Keratinocyte (primary cell): Measurements from ENCODE around the gene OR8B4. TPM values are rescaled to one million over a fixed set of nuclear protein-coding genes. Genes with fewer than 3 reads are reported as not detected.

Experiments used
- DNase-seq: peaks from one replicate; pipeline ENCODE4 v3.0.0-alpha.2; 2011; ENCODE audit warnings: low read depth, missing footprints, low spot score
- FAIRE-seq: peaks from 2 replicates; lab custom pipeline; 2011; peaks lifted over from hg19 to GRCh38; lab: Jason Lieb, UNC
- H2AFZ ChIP-seq: 2 replicates; pipeline ENCODE4 v1.6.0; 2012; ENCODE audit warnings: low read length, control low read depth, inconsistent platforms; ENCODE audit not compliant: control insufficient read depth
- H3K27ac ChIP-seq: 2 replicates; pipeline ENCODE4 v1.5.1; 2011; ENCODE audit warnings: low read length; ENCODE audit not compliant: control insufficient read depth, insufficient read depth
- H3K27me3 ChIP-seq: 3 replicates; pipeline ENCODE4 v1.6.0; 2011; ENCODE audit warnings: low read length; ENCODE audit not compliant: control insufficient read depth, insufficient read depth; ENCODE audit errors: extremely low read depth
- H3K36me3 ChIP-seq, 2 experiments: 2 replicates in 1 of 2; 3 replicates in 1 of 2; pipeline ENCODE4 v1.5.1; 2011; ENCODE audit warnings: low read length in 2 of 2, mild to moderate bottlenecking in 1 of 2; ENCODE audit not compliant: control insufficient read depth in 2 of 2, insufficient read depth in 2 of 2; ENCODE audit errors: extremely low read depth in 1 of 2
- H3K4me1 ChIP-seq: 3 replicates; pipeline ENCODE4 v1.5.1; 2011; ENCODE audit warnings: low read length; ENCODE audit not compliant: control insufficient read depth, insufficient read depth; ENCODE audit errors: extremely low read depth
- H3K4me2 ChIP-seq: 3 replicates; pipeline ENCODE4 v1.6.0; 2011; ENCODE audit warnings: low read depth, low read length; ENCODE audit not compliant: control insufficient read depth, insufficient read depth; ENCODE audit errors: extremely low read depth
- H3K4me3 ChIP-seq, 3 experiments: fragments of 200-600 bp in 1 of 3; sonication (generic) in 1 of 3; 2 replicates in 2 of 3; 3 replicates in 1 of 3; pipeline ENCODE4 v1.5.1; 2011 to 2016; ENCODE audit warnings: low read length in 3 of 3, mild to moderate bottlenecking in 3 of 3, control low read depth in 2 of 3, inconsistent platforms in 1 of 3, low read depth in 1 of 3, mixed read lengths in 1 of 3, mixed run types in 1 of 3, moderate library complexity in 1 of 3; ENCODE audit not compliant: control insufficient read depth in 2 of 3, insufficient read depth in 2 of 3; ENCODE audit errors: extremely low read depth in 1 of 3
- H3K79me2 ChIP-seq: 2 replicates; pipeline ENCODE4 v1.6.0; 2012; ENCODE audit warnings: low read length; ENCODE audit not compliant: control insufficient read depth, insufficient read depth
- H3K9ac ChIP-seq: 3 replicates; pipeline ENCODE4 v1.6.0; 2011; ENCODE audit warnings: low read length; ENCODE audit not compliant: control insufficient read depth, insufficient read depth; ENCODE audit errors: extremely low read depth
- H3K9me1 ChIP-seq: 3 replicates; pipeline ENCODE4 v1.6.0; 2011; ENCODE audit warnings: low read length; ENCODE audit not compliant: control insufficient read depth, insufficient read depth; ENCODE audit errors: extremely low read depth
- H3K9me3 ChIP-seq: 2 replicates; pipeline ENCODE4 v1.5.1; 2012; ENCODE audit warnings: low read depth, low read length; ENCODE audit not compliant: control insufficient read depth
- H4K20me1 ChIP-seq: 3 replicates; pipeline ENCODE4 v1.6.0; 2011; ENCODE audit warnings: low read length; ENCODE audit not compliant: control insufficient read depth, insufficient read depth; ENCODE audit errors: extremely low read depth
- EZH2 ChIP-seq: IDR thresholded peaks from one replicate; pipeline ENCODE4 v1.6.1; 2012; ENCODE audit warnings: inconsistent platforms, mild to moderate bottlenecking, low read length, moderate library complexity
- dilution Hi-C: fragments of 300-500 bp; cut with MboI; formaldehyde crosslinking; loops from one replicate; pipeline ENCODE4 v1.7.0; 2020; ENCODE audit warnings: low sequenced_read_pairs; ENCODE audit not compliant: extremely low pct_ligation_motif_present
- polyA plus RNA-seq, 5 experiments: library from polyadenylated mRNA; depleted of rRNA in 3 of 5; stranded (reverse) in 3 of 5; stranded (forward) in 1 of 5; unstranded in 1 of 5; fragments of >200 nt; gene quantifications; 1 replicate in 1 of 5; 2 replicates in 3 of 5; 3 replicates in 1 of 5; pipeline versions ENCODE4 v1.2.1 to v1.2.3, GENCODE V29; 2011 to 2012; ENCODE audit warnings: missing spikeins in 2 of 5, low read depth in 1 of 5, low replicate concordance in 1 of 5
- TF ChIP-seq, protein P1 (sequence below), 3 experiments: IDR thresholded peaks in 1 of 3; conservative IDR thresholded peaks in 1 of 3; optimal IDR thresholded peaks in 1 of 3; 2 replicates in 2 of 3; 3 replicates in 1 of 3; pipeline versions ENCODE3 to v1.5.1; 2011; ENCODE audit warnings: low read length in 3 of 3, mild to moderate bottlenecking in 3 of 3, moderate library complexity in 2 of 3, control low read depth in 1 of 3, inconsistent platforms in 1 of 3; ENCODE audit not compliant: insufficient read depth in 2 of 3; ENCODE audit errors: extremely low read depth in 1 of 3

The OR8B4 gene
- polyA plus RNA-seq, 1 donor (not counting 4 experiments of a cell fraction or from before 2014, with no cell fraction given) = not detected

DNA sequence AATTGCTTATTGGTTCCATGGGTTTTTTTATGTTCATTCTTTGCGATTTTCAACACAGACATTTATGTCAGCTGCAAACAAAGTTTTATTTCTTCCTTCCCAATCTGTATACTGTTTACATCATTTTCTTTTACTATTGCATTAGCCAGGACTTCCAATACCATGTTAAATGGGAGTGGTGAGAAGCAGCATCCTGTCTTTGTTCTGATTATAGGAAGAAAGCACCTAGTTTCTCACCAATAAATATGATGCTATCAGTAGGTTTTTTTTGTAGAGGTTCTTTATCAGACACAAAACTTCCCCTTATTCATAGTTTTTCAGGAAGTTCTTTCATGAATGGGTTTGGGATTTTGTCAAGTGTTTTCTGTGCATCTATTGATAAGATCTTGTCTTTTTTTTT lies 48.8 kb upstream of the OR8B4 start:
- H3K4me3 ChIP-seq = no peak overlapping the region
- H3K9me1 ChIP-seq = no peaks in the 10 kb centered on the region
- dilution Hi-C loops = no loop called here
- H3K27ac ChIP-seq = no peak overlapping the region
- H3K79me2 ChIP-seq = no peaks in the 10 kb centered on the region
- DNase-seq (no peak), FAIRE-seq (no peak)
- TF ChIP-seq, protein P1, sequence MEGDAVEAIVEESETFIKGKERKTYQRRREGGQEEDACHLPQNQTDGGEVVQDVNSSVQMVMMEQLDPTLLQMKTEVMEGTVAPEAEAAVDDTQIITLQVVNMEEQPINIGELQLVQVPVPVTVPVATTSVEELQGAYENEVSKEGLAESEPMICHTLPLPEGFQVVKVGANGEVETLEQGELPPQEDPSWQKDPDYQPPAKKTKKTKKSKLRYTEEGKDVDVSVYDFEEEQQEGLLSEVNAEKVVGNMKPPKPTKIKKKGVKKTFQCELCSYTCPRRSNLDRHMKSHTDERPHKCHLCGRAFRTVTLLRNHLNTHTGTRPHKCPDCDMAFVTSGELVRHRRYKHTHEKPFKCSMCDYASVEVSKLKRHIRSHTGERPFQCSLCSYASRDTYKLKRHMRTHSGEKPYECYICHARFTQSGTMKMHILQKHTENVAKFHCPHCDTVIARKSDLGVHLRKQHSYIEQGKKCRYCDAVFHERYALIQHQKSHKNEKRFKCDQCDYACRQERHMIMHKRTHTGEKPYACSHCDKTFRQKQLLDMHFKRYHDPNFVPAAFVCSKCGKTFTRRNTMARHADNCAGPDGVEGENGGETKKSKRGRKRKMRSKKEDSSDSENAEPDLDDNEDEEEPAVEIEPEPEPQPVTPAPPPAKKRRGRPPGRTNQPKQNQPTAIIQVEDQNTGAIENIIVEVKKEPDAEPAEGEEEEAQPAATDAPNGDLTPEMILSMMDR (optimal IDR thresholded peaks at IDR 0.05 in 1 of 3, IDR thresholded peaks at IDR 0.05 in 1 of 3, conservative IDR thresholded peaks at IDR 0.05 in 1 of 3; ENCODE audit: extremely low read depth in 1 of 3, insufficient read depth in 2 of 3, low read length in 3 of 3) = no peak
- TF ChIP-seq EZH2 = no peak
- H3K4me1 ChIP-seq = no peaks in the 10 kb centered on the region
- no peaks in the 10 kb centered on the region for H3K9me3 ChIP-seq
- H3K4me2 ChIP-seq = no peak overlapping the region
- no peaks in the 10 kb centered on the region for H3K36me3 ChIP-seq
- no peaks in the 10 kb centered on the region for H3K27me3 ChIP-seq
- H3K9ac ChIP-seq = no peak overlapping the region
- no peak overlapping the region for H2AFZ ChIP-seq
- H4K20me1 ChIP-seq = no peaks in the 10 kb centered on the region

DNA sequence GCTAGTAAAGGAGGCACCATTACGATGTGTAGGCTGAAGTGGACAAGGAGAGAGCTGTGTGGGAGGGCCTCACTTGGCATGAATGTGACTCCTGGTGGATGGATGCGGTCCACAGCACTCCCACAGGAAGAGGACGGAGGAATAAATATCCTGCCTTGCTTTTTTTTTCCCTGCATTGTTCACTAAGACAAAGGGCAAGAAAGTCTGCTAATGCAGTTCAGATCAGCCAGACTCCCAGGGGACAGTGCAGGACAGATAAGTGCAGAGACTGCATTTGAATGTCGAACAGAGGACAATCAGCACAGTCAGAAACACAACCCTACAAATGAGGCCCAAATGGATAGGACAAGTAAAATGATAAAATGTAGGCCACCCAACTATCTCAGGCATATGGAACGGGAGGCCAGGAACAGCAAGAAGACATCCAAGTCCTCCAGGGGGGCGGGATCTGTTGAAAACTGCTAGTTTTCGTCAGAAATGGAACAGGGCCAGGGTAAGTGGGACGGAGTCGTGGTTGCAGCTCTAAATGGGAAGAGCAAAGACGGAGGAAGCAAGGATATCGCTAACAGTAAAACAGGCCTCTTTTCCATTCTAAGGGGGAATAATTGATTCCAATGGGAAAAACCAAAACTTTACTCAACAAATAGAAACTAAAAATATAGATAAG lies 46.0 kb upstream of the OR8B4 start:
- DNase-seq (no peak), FAIRE-seq (no peak)
- dilution Hi-C loops = no loop called here
- H3K4me3 ChIP-seq = no peak overlapping the region
- no peaks in the 10 kb centered on the region for H3K4me1 ChIP-seq
- H3K4me2 ChIP-seq = no peak overlapping the region
- no peak overlapping the region for H3K27ac ChIP-seq
- H3K27me3 ChIP-seq = no peaks in the 10 kb centered on the region
- H3K79me2 ChIP-seq = no peaks in the 10 kb centered on the region
- no peak overlapping the region for H3K9ac ChIP-seq
- H2AFZ ChIP-seq = no peak overlapping the region
- no peaks in the 10 kb centered on the region for H4K20me1 ChIP-seq
- H3K36me3 ChIP-seq = no peaks in the 10 kb centered on the region
- H3K9me3 ChIP-seq = no peaks in the 10 kb centered on the region
- TF ChIP-seq, protein P1 (optimal IDR thresholded peaks at IDR 0.05 in 1 of 3, IDR thresholded peaks at IDR 0.05 in 1 of 3, conservative IDR thresholded peaks at IDR 0.05 in 1 of 3; ENCODE audit: extremely low read depth in 1 of 3, insufficient read depth in 2 of 3, low read length in 3 of 3) = no peak
- no peak for TF ChIP-seq EZH2
- no peaks in the 10 kb centered on the region for H3K9me1 ChIP-seq
